Mesenchymal stem cell (in vitro differentiated cells and primary cell): ENCODE measurements around the gene CC2D1B. TPM values are rescaled to one million over a fixed set of nuclear protein-coding genes. Genes with fewer than 3 reads are reported as not detected.

ENCODE experiments used
- DNase-seq: peaks from one replicate; pipeline ENCODE4 v3.0.0-alpha.2; 2013
- H2AFZ ChIP-seq: one replicate; pipeline ENCODE4 v1.6.1; 2013; ENCODE audit warnings: low read depth, mild to moderate bottlenecking, control low read depth, inconsistent platforms, low read length, moderate library complexity
- H2AK5ac ChIP-seq: 2 replicates; pipeline ENCODE4 v1.6.1; 2013; ENCODE audit warnings: low read length, moderate library complexity, mild to moderate bottlenecking, inconsistent platforms; ENCODE audit not compliant: severe bottlenecking
- H2BK120ac ChIP-seq: one replicate; pipeline ENCODE4 v1.6.1; 2013; ENCODE audit warnings: low read depth, mild to moderate bottlenecking, inconsistent platforms, low read length, moderate library complexity
- H2BK12ac ChIP-seq, 2 experiments: one replicate each; pipeline ENCODE4 v1.6.1; 2013; ENCODE audit warnings: inconsistent platforms in 2 of 2, low read length in 2 of 2, mild to moderate bottlenecking in 2 of 2, moderate library complexity in 2 of 2, control low read depth in 1 of 2
- H2BK15ac ChIP-seq: one replicate; pipeline ENCODE4 v1.6.1; 2013; ENCODE audit warnings: mild to moderate bottlenecking, low read depth, inconsistent platforms; ENCODE audit not compliant: poor library complexity, severe bottlenecking
- H2BK5ac ChIP-seq: 2 replicates; pipeline ENCODE4 v1.6.1; 2013; ENCODE audit warnings: low read depth, mild to moderate bottlenecking, low read length, control low read depth, inconsistent platforms; ENCODE audit not compliant: poor library complexity, severe bottlenecking
- H3K14ac ChIP-seq, 2 experiments: one replicate each; pipeline ENCODE4 v1.6.1; 2013; ENCODE audit warnings: inconsistent platforms in 2 of 2, low read length in 2 of 2, control low read depth in 1 of 2, mild to moderate bottlenecking in 1 of 2, moderate library complexity in 1 of 2
- H3K18ac ChIP-seq, 2 experiments: one replicate each; pipeline ENCODE4 v1.6.1; 2013; ENCODE audit warnings: inconsistent platforms in 2 of 2, low read length in 2 of 2, control low read depth in 1 of 2, low read depth in 1 of 2, mild to moderate bottlenecking in 1 of 2
- H3K23ac ChIP-seq, 2 experiments: one replicate each; pipeline ENCODE4 v1.6.1; 2013; ENCODE audit warnings: inconsistent platforms in 2 of 2, low read length in 2 of 2, mild to moderate bottlenecking in 2 of 2, moderate library complexity in 2 of 2, control low read depth in 1 of 2
- H3K27ac ChIP-seq: 2 replicates; pipeline ENCODE4 v1.5.1; 2013; ENCODE audit warnings: mild to moderate bottlenecking, moderate library complexity, low read length, control low read depth, inconsistent platforms; ENCODE audit not compliant: poor library complexity, severe bottlenecking
- H3K27me3 ChIP-seq, 2 experiments: 2 replicates each; pipeline versions ENCODE4 v1.6.1 to v1.7.0; 2013; ENCODE audit warnings: low read length in 2 of 2, mild to moderate bottlenecking in 2 of 2, moderate library complexity in 2 of 2, control low read depth in 1 of 2, inconsistent platforms in 1 of 2; ENCODE audit not compliant: control insufficient read depth in 1 of 2, insufficient read depth in 1 of 2
- H3K36me3 ChIP-seq, 2 experiments: 2 replicates each; pipeline versions ENCODE4 v1.6.1 to v1.7.0; 2013; ENCODE audit warnings: low read length in 2 of 2, control low read depth in 1 of 2, inconsistent platforms in 1 of 2, low read depth in 1 of 2, mild to moderate bottlenecking in 1 of 2; ENCODE audit not compliant: insufficient read depth in 2 of 2, control insufficient read depth in 1 of 2
- H3K4ac ChIP-seq, 2 experiments: one replicate each; pipeline ENCODE4 v1.6.1; 2013; ENCODE audit warnings: inconsistent platforms in 2 of 2, low read length in 2 of 2, mild to moderate bottlenecking in 2 of 2, moderate library complexity in 2 of 2, control low read depth in 1 of 2, low read depth in 1 of 2
- H3K4me1 ChIP-seq: 2 replicates; pipeline ENCODE4 v1.6.1; 2013; ENCODE audit warnings: low read depth, low read length, control low read depth; ENCODE audit not compliant: control insufficient read depth, insufficient read depth
- H3K4me2 ChIP-seq: 2 replicates; pipeline ENCODE4 v1.6.1; 2013; ENCODE audit warnings: low read length, mild to moderate bottlenecking, inconsistent platforms; ENCODE audit not compliant: poor library complexity, severe bottlenecking
- H3K4me3 ChIP-seq, 2 experiments: 2 replicates each; pipeline versions ENCODE4 v1.5.1 to v1.7.0; 2013; ENCODE audit warnings: low read length in 2 of 2, mild to moderate bottlenecking in 2 of 2, control low read depth in 1 of 2, low read depth in 1 of 2; ENCODE audit not compliant: insufficient read depth in 1 of 2
- H3K79me1 ChIP-seq: replicated peaks from 2 replicates; pipeline ENCODE4 v1.6.1; 2013; ENCODE audit warnings: mild to moderate bottlenecking, control low read depth, low read length, inconsistent platforms; ENCODE audit not compliant: poor library complexity, severe bottlenecking
- H3K9ac ChIP-seq: 2 replicates; pipeline ENCODE4 v1.7.0; 2013; ENCODE audit warnings: mild to moderate bottlenecking, low read length, moderate library complexity
- H3K9me3 ChIP-seq: 2 replicates; pipeline ENCODE4 v1.7.0; 2013; ENCODE audit warnings: mild to moderate bottlenecking, low read length; ENCODE audit not compliant: control insufficient read depth
- H4K8ac ChIP-seq: one replicate; pipeline ENCODE4 v1.6.1; 2013; ENCODE audit warnings: inconsistent platforms, mild to moderate bottlenecking, low read length, moderate library complexity
- H4K91ac ChIP-seq: one replicate; pipeline ENCODE4 v1.6.1; 2013; ENCODE audit warnings: mild to moderate bottlenecking, low read length, inconsistent platforms
- WGBS: methylation state at CpG from one replicate; pipeline ENCODE4 v1.1.7; 2013; ENCODE audit warnings: mixed read lengths; 5-methylcytosine and 5-hydroxymethylcytosine counted together
- polyA plus RNA-seq, 2 experiments: library from polyadenylated mRNA; stranded (reverse); fragments of 200-250 nt; gene quantifications; one replicate each; pipeline ENCODE4 v1.2.3, GENCODE V29; 2013

The CC2D1B gene
- polyA plus RNA-seq (2013, experiment 1 of 2) = 16.4 TPM
- polyA plus RNA-seq (2013, experiment 2 of 2) = 15.3 TPM

- WGBS = under 1% methylated on average over 76 of the region's 92 CpGs
- H2BK15ac ChIP-seq = peak within 1 kb of the TSS; percentile 82
- H4K91ac ChIP-seq = peak within 1 kb of the TSS; percentile 98
- peak within 1 kb of the TSS; percentile 88 to 94 for H3K4me3 ChIP-seq
- H2AK5ac ChIP-seq = peak within 1 kb of the TSS; percentile 38
- H3K9me3 ChIP-seq = no peaks in the 10 kb centered on the region
- peak within 1 kb of the TSS; percentile 81 for H2BK5ac ChIP-seq
- H3K36me3 ChIP-seq = peaks cover 22 to 27% of the 10 kb centered on the region in 2 experiments
- H3K14ac ChIP-seq = peak within 1 kb of the TSS in 1 of 2 experiments; percentile 100
- peak within 1 kb of the TSS; percentile 91 for H2AFZ ChIP-seq
- peak; percentile 98 for DNase-seq
- peak within 1 kb of the TSS; percentile 29 to 57 for H2BK12ac ChIP-seq
- H3K18ac ChIP-seq = peak within 1 kb of the TSS; percentile 95 to 99
- peaks cover 25% of the 10 kb centered on the region for H3K79me1 ChIP-seq
- H4K8ac ChIP-seq = peak within 1 kb of the TSS; percentile 93
- H3K4me2 ChIP-seq = peak within 1 kb of the TSS; percentile 87
- H3K23ac ChIP-seq = peak within 1 kb of the TSS; percentile 67 to 94
- peak within 1 kb of the TSS; percentile 82 for H2BK120ac ChIP-seq
- peak within 1 kb of the TSS; percentile 77 for H3K27ac ChIP-seq
- H3K4me1 ChIP-seq = peaks cover 22% of the 10 kb centered on the region
- H3K27me3 ChIP-seq = no peaks in the 10 kb centered on the region
- H3K9ac ChIP-seq = peak within 1 kb of the TSS; percentile 92
- peak within 1 kb of the TSS; percentile 99 to 100 for H3K4ac ChIP-seq
These were observed at the start of gene CC2D1B for GRCh38 chr1:52365746-52366516. Gene CC2D1B, minus strand, starts transcription at chr1:52366205. Its CDS starts 1,585 bp downstream, at chr1:52364620.

GRCh38 chr1:52414942-52415341, 48.9 kb upstream of the CC2D1B start:
- no peak overlapping the region for H3K4ac ChIP-seq
- no peak overlapping the region for H3K27ac ChIP-seq
- no peak overlapping the region for H4K91ac ChIP-seq
- H3K9me3 ChIP-seq = no peaks in the 10 kb centered on the region
- no peak overlapping the region for H2AFZ ChIP-seq
- H3K9ac ChIP-seq = no peak overlapping the region
- no peaks in the 10 kb centered on the region for H3K4me1 ChIP-seq
- H3K4me3 ChIP-seq = no peak overlapping the region
- H2BK5ac ChIP-seq = no peak overlapping the region
- no peak for DNase-seq
- no peak overlapping the region for H2BK12ac ChIP-seq
- no peak overlapping the region for H2AK5ac ChIP-seq
- no peak overlapping the region for H3K18ac ChIP-seq
- H3K23ac ChIP-seq = no peak overlapping the region
- H3K79me1 ChIP-seq = peaks cover 8% of the 10 kb centered on the region
- H2BK120ac ChIP-seq = no peak overlapping the region
- no peaks in the 10 kb centered on the region for H3K27me3 ChIP-seq
- H3K14ac ChIP-seq = no peak overlapping the region
- H3K36me3 ChIP-seq = peaks cover 29 to 90% of the 10 kb centered on the region in 2 experiments
- H4K8ac ChIP-seq = no peak overlapping the region
- H2BK15ac ChIP-seq = no peak overlapping the region
- no peak overlapping the region for H3K4me2 ChIP-seq

GRCh38 chr1:52413410-52413989, 47.5 kb upstream of the CC2D1B start:
- peaks cover 17% of the 10 kb centered on the region for H3K79me1 ChIP-seq
- no peak overlapping the region for H3K14ac ChIP-seq
- H2BK120ac ChIP-seq = no peak overlapping the region
- no peak overlapping the region for H2AK5ac ChIP-seq
- no peak overlapping the region for H3K4me2 ChIP-seq
- H3K9ac ChIP-seq = no peak overlapping the region
- no peak overlapping the region for H2AFZ ChIP-seq
- H2BK5ac ChIP-seq = no peak overlapping the region
- H3K36me3 ChIP-seq = peaks cover 33 to 92% of the 10 kb centered on the region in 2 experiments
- 95% methylated on average over 10 of the region's 10 CpGs for WGBS
- H3K4me3 ChIP-seq = no peak overlapping the region
- H4K8ac ChIP-seq = no peak overlapping the region
- H3K4ac ChIP-seq = no peak overlapping the region
- H3K18ac ChIP-seq = no peak overlapping the region
- no peak overlapping the region for H2BK15ac ChIP-seq
- H3K9me3 ChIP-seq = no peaks in the 10 kb centered on the region
- H3K27ac ChIP-seq = no peak overlapping the region
- peak; percentile 33 for DNase-seq
- no peak overlapping the region for H2BK12ac ChIP-seq
- H3K23ac ChIP-seq = no peak overlapping the region
- no peaks in the 10 kb centered on the region for H3K27me3 ChIP-seq
- no peak overlapping the region for H4K91ac ChIP-seq
- H3K4me1 ChIP-seq = no peaks in the 10 kb centered on the region

GRCh38 chr1:52404975-52405338, 39.0 kb upstream of the CC2D1B start:
- 0% methylated on average over 5 of the region's 8 CpGs for WGBS
- H3K9me3 ChIP-seq = no peaks in the 10 kb centered on the region
- peak overlapping the region; percentile 96 for H3K9ac ChIP-seq
- peaks cover 11 to 35% of the 10 kb centered on the region in 2 experiments for H3K36me3 ChIP-seq
- peak overlapping the region; percentile 77 to 79 for H3K18ac ChIP-seq
- no peak overlapping the region for H2BK120ac ChIP-seq
- H3K79me1 ChIP-seq = peaks cover 22% of the 10 kb centered on the region
- peak overlapping the region in 1 of 2 experiments; percentile 34 for H3K4ac ChIP-seq
- no peaks in the 10 kb centered on the region for H3K27me3 ChIP-seq
- DNase-seq = no peak
- peak overlapping the region in 1 of 2 experiments; percentile 79 for H3K23ac ChIP-seq
- no peak overlapping the region for H2BK15ac ChIP-seq
- peak overlapping the region; percentile 66 for H3K4me2 ChIP-seq
- H3K27ac ChIP-seq = peak overlapping the region; percentile 85
- H3K4me3 ChIP-seq = peak overlapping the region; percentile 77 to 92
- H4K91ac ChIP-seq = no peak overlapping the region
- H3K14ac ChIP-seq = no peak overlapping the region
- H2AK5ac ChIP-seq = no peak overlapping the region
- peaks cover 2% of the 10 kb centered on the region for H3K4me1 ChIP-seq
- H4K8ac ChIP-seq = peak overlapping the region; percentile 90
- peak overlapping the region; percentile 66 for H2AFZ ChIP-seq
- no peak overlapping the region for H2BK12ac ChIP-seq
- peak overlapping the region; percentile 67 for H2BK5ac ChIP-seq
